Subcutaneous abdominal adipose tissue (tissue), 5 donors: ENCODE results near the gene ATF3.

Experiments
- H3K27ac ChIP-seq: one replicate; pipeline ENCODE4 v1.7.0; 2013; ENCODE audit warnings: low read depth, mild to moderate bottlenecking, inconsistent platforms, low read length, moderate library complexity
- H3K27me3 ChIP-seq, 5 donors: one replicate each; pipeline ENCODE4 v1.7.0; 2013; ENCODE audit warnings: low read length in 5 of 5, inconsistent platforms in 1 of 5; ENCODE audit not compliant: control insufficient read depth in 5 of 5, insufficient read depth in 4 of 5
- H3K36me3 ChIP-seq, 5 donors: one replicate each; pipeline ENCODE4 v1.7.0; 2013; ENCODE audit warnings: low read length in 5 of 5; ENCODE audit not compliant: control insufficient read depth in 5 of 5, insufficient read depth in 5 of 5
- H3K4me1 ChIP-seq, 5 donors: one replicate each; pipeline ENCODE4 v1.7.0; 2013; ENCODE audit warnings: low read length in 5 of 5, mild to moderate bottlenecking in 3 of 5, moderate library complexity in 1 of 5; ENCODE audit not compliant: control insufficient read depth in 5 of 5, insufficient read depth in 5 of 5
- H3K4me3 ChIP-seq, 5 donors: one replicate each; pipeline ENCODE4 v1.7.0; 2013; ENCODE audit warnings: low read length in 5 of 5, low read depth in 1 of 5
- H3K9ac ChIP-seq, 5 donors: one replicate each; pipeline ENCODE4 v1.7.0; 2013; ENCODE audit warnings: low read length in 5 of 5, mild to moderate bottlenecking in 4 of 5, moderate library complexity in 3 of 5
- H3K9me3 ChIP-seq, 5 donors: one replicate each; pipeline ENCODE4 v1.7.0; 2013; ENCODE audit warnings: low read length in 5 of 5; ENCODE audit not compliant: control insufficient read depth in 5 of 5
- donor health status: healthy.
- donor health status: healthy.
- donor health status: healthy.
- donor health status: healthy.
- donor health status: healthy.

ATF3 gene

GRCh38 chr1:212628046-212628445 is 19.5 kb downstream of the ATF3 start:
- H3K36me3 ChIP-seq, result no peaks in the 10 kb centered on the region
- H3K9ac ChIP-seq, result no peak overlapping the region
- no peak overlapping the region for H3K27ac ChIP-seq
- no peaks in the 10 kb centered on the region for H3K9me3 ChIP-seq
- peaks cover 0 to 8% (median 3%) of the 10 kb centered on the region in 5 donors for H3K27me3 ChIP-seq
- peaks cover 0 to 16% (median 0%) of the 10 kb centered on the region in 5 donors for H3K4me1 ChIP-seq
- H3K4me3 ChIP-seq, result no peak overlapping the region

GRCh38 chr1:212628813-212629415 is 20.4 kb downstream of the ATF3 start:
- Histone ChIP-seq H3K36me3 (no peaks in the 10 kb centered on the region), H3K4me3 (no peak overlapping the region), H3K9ac (no peak overlapping the region), H3K9me3 (no peaks in the 10 kb centered on the region), H3K27me3 (peaks cover 0 to 8% (median 3%) of the 10 kb centered on the region in 5 donors), H3K4me1 (peaks cover 0 to 16% (median 0%) of the 10 kb centered on the region in 5 donors), H3K27ac (no peak overlapping the region)

- no peaks in the 10 kb centered on the region for H3K9me3 ChIP-seq
- H3K9ac ChIP-seq, result no peak overlapping the region
- H3K4me1 ChIP-seq, result peaks cover 0 to 16% (median 0%) of the 10 kb centered on the region in 5 donors
- peaks cover 0 to 8% (median 3%) of the 10 kb centered on the region in 5 donors for H3K27me3 ChIP-seq
- H3K36me3 ChIP-seq, result no peaks in the 10 kb centered on the region
- no peak overlapping the region for H3K27ac ChIP-seq
- no peak overlapping the region for H3K4me3 ChIP-seq
Measured at GRCh38 chr1:212629450-212630157, 21.0 kb downstream of the ATF3 start.

- Histone ChIP-seq H3K36me3 (no peaks in the 10 kb centered on the region), H3K27ac (no peak overlapping the region), H3K9me3 (no peaks in the 10 kb centered on the region), H3K4me1 (peaks cover 0 to 19% (median 1%) of the 10 kb centered on the region in 5 donors), H3K27me3 (peaks cover 0 to 5% (median 3%) of the 10 kb centered on the region in 5 donors), H3K4me3 (no peak overlapping the region), H3K9ac (no peak overlapping the region)
Measured at GRCh38 chr1:212630158-212630900, 21.8 kb downstream of the ATF3 start.

GRCh38 chr1:212633161-212633560 is 24.6 kb downstream of the ATF3 start:
- H3K9me3 ChIP-seq, result no peaks in the 10 kb centered on the region
- H3K4me1 ChIP-seq, result peaks cover 10 to 48% (median 26%) of the 10 kb centered on the region in 5 donors
- H3K4me3 ChIP-seq, result no peak overlapping the region
- no peaks in the 10 kb centered on the region for H3K36me3 ChIP-seq
- no peaks in the 10 kb centered on the region for H3K27me3 ChIP-seq
- H3K9ac ChIP-seq, result no peak overlapping the region
- H3K27ac ChIP-seq, result no peak overlapping the region

GRCh38 chr1:212634252-212634651 is 25.7 kb downstream of the ATF3 start:
- Histone ChIP-seq H3K4me1 (peaks cover 10 to 58% (median 31%) of the 10 kb centered on the region in 5 donors), H3K9me3 (no peaks in the 10 kb centered on the region), H3K36me3 (no peaks in the 10 kb centered on the region), H3K9ac (no peak overlapping the region), H3K4me3 (no peak overlapping the region), H3K27me3 (no peaks in the 10 kb centered on the region), H3K27ac (no peak overlapping the region)

GRCh38 chr1:212635141-212635631 is 26.6 kb downstream of the ATF3 start:
- H3K4me1 ChIP-seq, result peaks cover 10 to 50% (median 31%) of the 10 kb centered on the region in 5 donors
- H3K4me3 ChIP-seq, result no peak overlapping the region
- no peaks in the 10 kb centered on the region for H3K27me3 ChIP-seq
- no peaks in the 10 kb centered on the region for H3K36me3 ChIP-seq
- H3K9ac ChIP-seq, result peak overlapping the region in 2 of 5 donors; percentile 13 to 49
- peak overlapping the region; percentile 54 for H3K27ac ChIP-seq
- peaks cover 0 to under 1% (median 0%) of the 10 kb centered on the region in 5 donors for H3K9me3 ChIP-seq

- H3K9ac ChIP-seq, result peak overlapping the region in 3 of 5 donors; percentile 33 to 55 (median 43)
- H3K4me3 ChIP-seq, result peak overlapping the region in 4 of 5 donors; percentile 7 to 57 (median 48)
- peaks cover 10 to 44% (median 31%) of the 10 kb centered on the region in 5 donors for H3K4me1 ChIP-seq
- no peaks in the 10 kb centered on the region for H3K27me3 ChIP-seq
- no peaks in the 10 kb centered on the region for H3K36me3 ChIP-seq
- peak overlapping the region; percentile 70 for H3K27ac ChIP-seq
- H3K9me3 ChIP-seq, result peaks cover 0 to 6% (median 0%) of the 10 kb centered on the region in 5 donors
Measured at GRCh38 chr1:212637902-212638301, 29.3 kb downstream of the ATF3 start.

GRCh38 chr1:212638492-212639151 is 30.1 kb downstream of the ATF3 start:
- H3K36me3 ChIP-seq, result no peaks in the 10 kb centered on the region
- H3K4me3 ChIP-seq, result peak overlapping the region in 3 of 5 donors; percentile 45 to 57 (median 51)
- peaks cover 0 to under 1% (median 0%) of the 10 kb centered on the region in 5 donors for H3K27me3 ChIP-seq
- H3K9me3 ChIP-seq, result peaks cover 0 to 6% (median 0%) of the 10 kb centered on the region in 5 donors
- no peak overlapping the region for H3K27ac ChIP-seq
- no peak overlapping the region for H3K9ac ChIP-seq
- H3K4me1 ChIP-seq, result peaks cover 10 to 44% (median 31%) of the 10 kb centered on the region in 5 donors
